ENCODE measurements around the gene BRINP1. TPM values are rescaled to one million over a fixed set of nuclear protein-coding genes. Genes with fewer than 3 reads are reported as not detected.

Gene BRINP1
- total RNA-seq, 2 experiments from 2014 or later, result not detected

GRCh38 chr9:119310741-119311140 lies 58.5 kb downstream of the BRINP1 start:
- no peaks in the 10 kb centered on the region for H3K9me2 ChIP-seq (ENCODE audit: insufficient read depth, low read length)
- H3K4me3 ChIP-seq (ENCODE audit: low read depth, low read length, poor library complexity, severe bottlenecking), result no peak overlapping the region
- intact Hi-C loops (cut with micrococcal nuclease; ENCODE audit: unreplicated experiment), result no loop called here
- no peaks in the 10 kb centered on the region for H3K4me1 ChIP-seq (ENCODE audit: insufficient read depth, low read length, poor library complexity, severe bottlenecking)
- no peaks in the 10 kb centered on the region for H4K20me1 ChIP-seq (ENCODE audit: insufficient read depth, low read length)
- no TSS peak for BruUV-seq (replicated peaks)
- no peak overlapping the region for H3K27ac ChIP-seq (ENCODE audit: low read depth, low read length, poor library complexity, severe bottlenecking)
- ChIA-PET CTCF (ENCODE audit: unreplicated experiment) (no interaction called here), POLR2A (no interaction called here)
- H3K36me3 ChIP-seq (ENCODE audit: insufficient read depth, low read length), result no peaks in the 10 kb centered on the region
- H3K79me2 ChIP-seq (ENCODE audit: insufficient read depth, low read depth, low read length), result no peaks in the 10 kb centered on the region
- no peak overlapping the region for H2AFZ ChIP-seq (ENCODE audit: low read length)
- TF ChIP-seq CTCF (conservative IDR thresholded peaks at IDR 0.05; ENCODE audit: low read length) (no peak), EZH2phosphoT487 (IDR thresholded peaks at IDR 0.05; ENCODE audit: borderline replicate concordance, low read depth, low read length) (no peak)
- H3K4me2 ChIP-seq (ENCODE audit: low read length), result no peak overlapping the region
- H3K9me3 ChIP-seq (ENCODE audit: low read length), result no peaks in the 10 kb centered on the region
- no peak for DNase-seq (ENCODE audit: low spot score)

- Histone ChIP-seq H3K36me3 (ENCODE audit: insufficient read depth, low read length) (no peaks in the 10 kb centered on the region), H3K27ac (ENCODE audit: low read depth, low read length, poor library complexity, severe bottlenecking) (no peak overlapping the region), H3K9me2 (ENCODE audit: insufficient read depth, low read length) (no peaks in the 10 kb centered on the region), H3K4me2 (ENCODE audit: low read length) (no peak overlapping the region), H3K4me3 (ENCODE audit: low read depth, low read length, poor library complexity, severe bottlenecking) (no peak overlapping the region), H3K9me3 (ENCODE audit: low read length) (no peaks in the 10 kb centered on the region), H4K20me1 (ENCODE audit: insufficient read depth, low read length) (no peaks in the 10 kb centered on the region), H3K4me1 (ENCODE audit: insufficient read depth, low read length, poor library complexity, severe bottlenecking) (no peaks in the 10 kb centered on the region), H3K79me2 (ENCODE audit: insufficient read depth, low read depth, low read length) (no peaks in the 10 kb centered on the region), H2AFZ (ENCODE audit: low read length) (no peak overlapping the region)
- no peak for DNase-seq (ENCODE audit: low spot score)
- no peak for TF ChIP-seq EZH2phosphoT487 (IDR thresholded peaks at IDR 0.05; ENCODE audit: borderline replicate concordance, low read depth, low read length)
- no peak for TF ChIP-seq CTCF (conservative IDR thresholded peaks at IDR 0.05; ENCODE audit: low read length)
- BruUV-seq (replicated peaks), result no TSS peak
- intact Hi-C loops (cut with micrococcal nuclease; ENCODE audit: unreplicated experiment), result no loop called here
- ChIA-PET POLR2A (no interaction called here), CTCF (ENCODE audit: unreplicated experiment) (no interaction called here)
Measured at GRCh38 chr9:119307471-119307870, 61.8 kb downstream of the BRINP1 start.

GRCh38 chr9:119304555-119304954 lies 64.7 kb downstream of the BRINP1 start:
- BruUV-seq (replicated peaks), result no TSS peak
- no peak for DNase-seq (ENCODE audit: low spot score)
- H3K79me2 ChIP-seq (ENCODE audit: insufficient read depth, low read depth, low read length), result no peaks in the 10 kb centered on the region
- POLR2A ChIA-PET, result interaction anchor here (1.0 kb wide), 1 partner anchor 10 kb away, joined by 4 read pairs; no protein-coding TSS in a partner anchor
- no peaks in the 10 kb centered on the region for H3K4me1 ChIP-seq (ENCODE audit: insufficient read depth, low read length, poor library complexity, severe bottlenecking)
- CTCF ChIA-PET (ENCODE audit: unreplicated experiment), result no interaction called here
- H3K9me3 ChIP-seq (ENCODE audit: low read length), result no peaks in the 10 kb centered on the region
- intact Hi-C loops (cut with micrococcal nuclease; ENCODE audit: unreplicated experiment), result no loop called here
- H3K4me3 ChIP-seq (ENCODE audit: low read depth, low read length, poor library complexity, severe bottlenecking), result no peak overlapping the region
- TF ChIP-seq CTCF (conservative IDR thresholded peaks at IDR 0.05; ENCODE audit: low read length), result no peak
- no peak for TF ChIP-seq EZH2phosphoT487 (IDR thresholded peaks at IDR 0.05; ENCODE audit: borderline replicate concordance, low read depth, low read length)
- no peak overlapping the region for H3K4me2 ChIP-seq (ENCODE audit: low read length)
- no peaks in the 10 kb centered on the region for H3K9me2 ChIP-seq (ENCODE audit: insufficient read depth, low read length)
- H3K27ac ChIP-seq (ENCODE audit: low read depth, low read length, poor library complexity, severe bottlenecking), result no peak overlapping the region
- no peaks in the 10 kb centered on the region for H4K20me1 ChIP-seq (ENCODE audit: insufficient read depth, low read length)
- H2AFZ ChIP-seq (ENCODE audit: low read length), result no peak overlapping the region
- H3K36me3 ChIP-seq (ENCODE audit: insufficient read depth, low read length), result no peaks in the 10 kb centered on the region

Data from OCI-LY7 (cell line).